HT1080 (cell line): ENCODE data around the gene FBXO41. TPM values are rescaled to one million over a fixed set of nuclear protein-coding genes. Genes with fewer than 3 reads are reported as not detected.

ENCODE experiments used
- DNase-seq: peaks from one replicate; pipeline ENCODE4 v3.0.0-alpha.2; 2015; ENCODE audit warnings: low read depth
- total RNA-seq: library from RNA; depleted of rRNA; stranded (reverse); fragments of >200 nt; shearing (Covaris generic); gene quantifications from 2 replicates; pipeline ENCODE4 v1.2.3, GENCODE V29; 2014

FBXO41 gene
- total RNA-seq, 1 experiment from 2014 or later = 6.9 TPM

- DNase-seq = peak; percentile 20
These were observed 6.0 kb upstream of the FBXO41 start for GRCh38 chr2:73290049-73290839.

- no peak for DNase-seq
These were observed 5.0 kb upstream of the FBXO41 start for GRCh38 chr2:73289304-73289703.

- DNase-seq = no peak
These were observed 1.9 kb upstream of the FBXO41 start for GRCh38 chr2:73286134-73286655.

GRCh38 chr2:73285159-73285739 is 971 bp upstream of the FBXO41 start:
- DNase-seq = no peak

GRCh38 chr2:73283545-73284295 is 558 bp downstream of the FBXO41 start:
- DNase-seq = peak; percentile 11

GRCh38 chr2:73282924-73283544 is 1.2 kb downstream of the FBXO41 start:
- no peak for DNase-seq

GRCh38 chr2:73281244-73281643 is 3.0 kb downstream of the FBXO41 start:
- no peak for DNase-seq

- DNase-seq = no peak
These were observed 4.4 kb downstream of the FBXO41 start for GRCh38 chr2:73279852-73280251.

- DNase-seq = no peak
These were observed 12.0 kb downstream of the FBXO41 start for GRCh38 chr2:73272270-73272669.

- DNase-seq = no peak
These were observed 14.4 kb downstream of the FBXO41 start for GRCh38 chr2:73269686-73270465.

GRCh38 chr2:73268830-73269685 is 15.2 kb downstream of the FBXO41 start:
- DNase-seq = no peak

GRCh38 chr2:73268366-73268829 is 15.9 kb downstream of the FBXO41 start:
- DNase-seq = no peak

GRCh38 chr2:73267008-73267407 is 17.3 kb downstream of the FBXO41 start:
- no peak for DNase-seq

- no peak for DNase-seq
These were observed 18.0 kb downstream of the FBXO41 start for GRCh38 chr2:73266061-73266901.

- DNase-seq = no peak
These were observed 18.8 kb downstream of the FBXO41 start for GRCh38 chr2:73265298-73266060.

- no peak for DNase-seq
These were observed 19.5 kb downstream of the FBXO41 start for GRCh38 chr2:73264783-73265182.

GRCh38 chr2:73264332-73264606 is 20.0 kb downstream of the FBXO41 start:
- DNase-seq = no peak
